HG03460 (cell line): ENCODE measurements around the gene POLR3GL.

Source experiments
- ATAC-seq: cut with Tn5 transposase; IDR thresholded peaks from one replicate; pipeline ENCODE4 v1.9.1; 2021; ENCODE audit not compliant: unreplicated experiment

Gene POLR3GL

DNA sequence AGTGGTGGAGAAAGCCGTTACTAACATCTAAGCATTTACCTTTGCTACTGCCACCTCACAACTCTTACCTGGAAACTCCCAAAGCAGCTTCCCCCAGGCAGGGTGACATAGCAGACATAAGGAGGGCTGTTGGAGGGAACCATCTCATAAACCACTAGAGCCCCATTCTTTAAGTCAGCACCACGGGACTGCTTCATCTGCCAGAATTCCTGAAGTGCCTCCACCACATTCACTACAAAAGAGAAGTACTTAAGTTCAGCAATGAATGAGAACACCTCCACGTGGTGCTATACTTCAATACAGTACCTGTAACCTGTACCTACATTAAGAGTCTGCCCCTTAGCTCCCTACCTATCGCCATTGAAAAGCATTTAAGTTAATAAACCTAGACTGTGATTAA, 16.9 kb upstream of the POLR3GL start:
- no peak for ATAC-seq

- ATAC-seq, result no peak
Measured at GRCh38 chr1:145949219-145949618, 15.3 kb upstream of the POLR3GL start.

DNA sequence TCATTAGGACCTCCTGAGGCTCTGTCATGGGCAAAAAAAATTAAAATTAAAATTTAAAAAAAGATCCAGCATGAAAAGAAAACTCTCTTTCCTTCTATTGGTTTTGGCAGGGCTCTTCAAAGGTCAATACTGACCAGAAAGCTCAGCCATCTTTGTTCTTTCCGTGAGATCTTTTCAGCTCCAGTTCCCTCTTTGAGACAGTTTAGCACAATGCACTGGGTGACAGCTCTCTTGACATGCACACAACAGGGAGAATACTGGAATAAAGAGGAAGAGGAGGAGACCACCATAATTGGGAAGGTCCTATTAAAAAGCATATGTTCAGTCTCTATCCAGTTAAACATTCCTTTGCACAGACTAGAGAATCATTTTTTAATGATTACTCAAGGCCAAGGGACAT, 13.0 kb upstream of the POLR3GL start:
- ATAC-seq, result no peak

- ATAC-seq, result no peak
Measured at GRCh38 chr1:145952903-145953302, 11.6 kb upstream of the POLR3GL start.

DNA sequence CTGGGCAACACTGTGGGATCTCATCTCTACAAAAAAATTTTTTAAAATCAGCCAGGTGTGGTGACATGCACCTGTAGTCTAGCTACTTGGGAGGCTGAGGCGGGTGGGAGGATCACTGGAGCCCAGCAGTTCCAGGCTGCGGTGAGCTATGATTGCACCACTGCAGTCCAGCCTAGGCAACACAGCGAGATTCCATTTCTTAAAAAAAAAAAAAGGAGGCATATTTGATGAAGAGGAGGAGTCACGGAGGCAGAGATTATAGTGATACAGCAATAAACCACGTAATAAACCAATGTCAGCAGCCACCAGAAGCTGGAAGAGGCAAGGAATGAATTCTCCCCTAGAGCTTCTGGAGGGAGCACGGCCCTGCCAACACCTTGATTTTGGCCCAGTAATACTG, 10.6 kb upstream of the POLR3GL start:
- no peak for ATAC-seq

GRCh38 chr1:145955436-145955835, 9.1 kb upstream of the POLR3GL start:
- no peak for ATAC-seq

DNA sequence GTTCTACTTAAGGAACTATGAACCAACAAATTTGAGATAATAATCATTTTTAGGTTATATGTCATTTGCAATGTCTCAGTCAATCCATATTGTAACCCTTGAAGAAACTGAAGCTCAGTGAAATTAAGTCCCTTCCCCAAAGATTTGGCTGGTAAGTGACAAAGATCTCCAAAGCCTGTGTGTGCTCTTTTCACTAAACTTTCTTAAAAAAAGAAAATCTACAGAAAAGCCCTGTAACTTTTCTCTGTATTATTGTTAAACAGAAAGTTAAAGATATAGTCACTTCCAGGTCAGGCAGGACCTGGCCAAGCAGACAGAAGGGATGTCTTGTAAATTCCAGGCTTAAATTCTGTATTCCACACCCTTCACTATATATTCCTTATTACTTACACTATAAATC, 8.1 kb upstream of the POLR3GL start:
- ATAC-seq, result no peak

GRCh38 chr1:145956781-145957442, 7.6 kb upstream of the POLR3GL start:
- ATAC-seq, result no peak

DNA sequence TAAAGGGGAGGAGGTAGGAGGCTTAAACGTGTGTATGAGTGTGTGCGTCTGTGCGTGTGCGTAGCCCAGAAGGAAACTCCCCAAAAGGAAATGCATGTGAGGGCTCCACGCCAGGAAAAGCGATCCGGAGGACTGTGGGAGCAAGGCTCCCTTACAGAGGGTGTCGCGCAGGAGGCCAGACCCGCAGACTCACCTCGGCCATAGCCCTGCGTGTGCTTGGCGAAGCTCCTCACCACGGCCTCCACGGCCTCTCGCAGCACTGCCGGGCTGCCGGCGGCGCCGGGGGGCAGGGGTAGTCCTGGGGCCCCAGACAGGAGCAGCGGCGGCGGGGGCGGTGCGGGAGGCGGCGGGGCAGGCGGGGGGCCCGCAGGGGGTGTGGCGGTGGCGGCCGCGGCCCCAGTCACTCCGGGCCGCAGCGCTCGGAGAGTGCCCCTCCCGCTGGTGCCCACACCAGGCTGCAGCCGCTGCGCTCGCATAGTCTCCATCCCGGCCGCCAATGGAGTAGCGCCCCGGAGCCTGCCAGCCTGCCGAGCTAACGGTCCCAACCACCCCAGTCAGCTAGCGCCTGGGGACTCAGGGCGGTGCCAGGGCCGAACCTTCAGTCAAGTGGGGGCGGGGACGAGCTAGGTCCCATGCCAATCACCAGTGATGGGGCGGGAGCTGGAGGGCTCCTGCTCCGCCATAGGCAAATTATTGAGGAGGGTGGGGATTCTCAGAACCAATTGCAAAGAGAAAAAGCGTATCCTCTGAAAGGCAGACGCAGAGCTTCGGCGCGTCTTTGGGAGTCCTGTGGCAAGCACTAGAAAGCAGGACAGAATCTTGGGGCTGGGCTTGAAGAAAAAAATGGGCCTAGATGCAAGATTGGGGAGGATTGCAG, 6.8 kb upstream of the POLR3GL start, which contains the start of gene LIX1L:
Gene LIX1L, minus strand, starts transcription at position 575 of the 877 bp plus-strand sequence. Its CDS starts 90 bp downstream, at position 485.
- ATAC-seq, result peak; percentile 82

DNA sequence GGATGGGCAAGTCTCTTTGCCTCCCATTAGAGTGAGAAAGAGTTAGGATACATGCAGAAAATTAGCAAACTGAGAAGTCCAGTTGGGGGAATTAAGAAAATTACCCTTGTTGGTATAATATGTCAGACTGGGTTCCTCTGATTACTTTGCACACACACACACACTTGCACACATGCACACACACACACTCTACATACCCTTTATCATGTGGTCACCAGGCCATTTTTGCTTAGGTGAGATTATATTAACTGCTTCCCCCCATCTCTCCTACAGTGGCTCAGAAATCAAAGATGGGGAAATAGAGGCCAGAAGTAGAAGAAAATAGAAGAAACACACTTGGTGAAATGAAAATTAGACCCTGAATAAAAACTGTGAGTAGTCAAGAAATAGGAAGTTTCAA, 5.8 kb upstream of the POLR3GL start:
- ATAC-seq, result no peak

DNA sequence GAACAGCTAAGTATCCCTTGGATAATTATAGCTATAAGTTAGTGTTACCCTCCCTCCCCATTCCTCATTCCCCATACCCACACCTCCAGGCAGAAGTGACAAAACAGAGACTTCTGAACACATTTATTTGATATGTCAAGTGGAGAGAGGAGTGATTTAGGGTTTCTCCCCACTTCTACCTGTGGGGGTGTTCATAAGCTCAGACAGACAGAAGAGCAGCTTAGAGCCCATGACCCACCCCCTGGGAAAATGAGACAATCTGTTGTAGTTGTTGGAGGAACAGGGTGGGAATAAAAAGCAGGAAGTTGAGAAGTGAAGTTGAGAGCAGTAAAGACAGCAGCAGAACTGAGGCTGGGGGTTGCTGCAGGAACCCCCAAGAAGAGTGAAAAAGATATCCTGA, 5.2 kb upstream of the POLR3GL start:
- ATAC-seq, result no peak

DNA sequence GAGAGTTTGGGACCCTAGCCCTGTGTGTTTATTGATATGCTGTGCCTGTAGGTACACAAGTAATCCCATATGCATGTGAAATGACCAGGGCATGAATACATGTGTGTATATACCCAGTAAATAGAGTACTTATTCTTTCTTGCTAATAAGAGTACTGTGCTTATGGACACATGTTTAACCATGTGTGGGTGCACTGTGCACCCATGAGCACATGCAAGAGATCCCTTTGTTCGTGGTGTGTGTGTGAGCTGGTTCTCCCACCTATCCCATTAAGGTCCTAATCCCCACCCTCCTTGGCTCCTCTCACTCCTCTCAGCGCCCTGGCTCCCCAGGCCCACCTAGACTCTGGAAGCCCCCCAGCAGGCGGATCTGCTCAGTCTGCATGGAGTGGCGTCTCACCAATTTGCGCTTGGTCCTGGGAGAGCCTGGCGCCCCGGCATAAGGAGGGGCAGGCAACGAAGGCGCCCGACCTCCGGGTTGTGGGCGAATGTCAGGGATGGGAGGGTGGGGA, 4.5 kb upstream of the POLR3GL start:
- ATAC-seq, result no peak

- ATAC-seq, result no peak
Measured at GRCh38 chr1:145960468-145961108, 3.9 kb upstream of the POLR3GL start.

GRCh38 chr1:145961109-145961424, 3.4 kb upstream of the POLR3GL start:
- no peak for ATAC-seq

DNA sequence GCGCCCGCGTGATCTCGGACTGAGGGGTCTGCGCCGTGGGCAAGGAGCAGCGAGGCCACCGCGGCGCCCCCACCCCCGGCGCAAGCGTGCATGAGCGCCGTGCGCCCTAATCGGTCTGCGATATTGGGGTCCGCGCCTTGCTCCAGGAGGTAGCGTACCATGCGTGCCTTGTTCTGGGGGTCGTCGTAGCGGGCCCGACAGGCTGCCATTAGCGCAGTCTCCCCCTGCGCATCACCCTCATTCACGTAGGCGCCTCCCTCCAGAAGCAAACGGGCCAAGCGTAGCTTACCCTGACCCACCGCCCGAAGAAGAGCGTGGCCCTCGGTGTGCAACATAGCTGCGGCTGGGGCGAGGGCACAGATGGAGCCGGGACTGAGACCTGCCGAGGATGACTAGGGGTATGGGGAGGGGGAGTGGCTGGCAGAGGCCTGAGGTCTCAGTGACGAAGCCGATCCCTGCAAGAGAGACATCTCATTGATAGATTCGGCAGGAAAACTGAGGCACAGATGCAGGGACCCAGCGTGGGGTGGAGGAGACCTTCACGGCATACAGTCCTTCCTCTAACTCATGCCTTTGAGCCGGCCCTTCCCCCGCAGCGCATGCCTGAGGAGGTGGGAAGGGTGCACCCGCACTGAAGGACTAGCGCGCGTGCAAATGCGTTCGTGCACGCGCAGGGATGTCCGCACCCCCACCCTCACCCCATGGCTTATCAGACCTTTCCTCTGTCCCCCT, 2.9 kb upstream of the POLR3GL start:
- no peak for ATAC-seq

DNA sequence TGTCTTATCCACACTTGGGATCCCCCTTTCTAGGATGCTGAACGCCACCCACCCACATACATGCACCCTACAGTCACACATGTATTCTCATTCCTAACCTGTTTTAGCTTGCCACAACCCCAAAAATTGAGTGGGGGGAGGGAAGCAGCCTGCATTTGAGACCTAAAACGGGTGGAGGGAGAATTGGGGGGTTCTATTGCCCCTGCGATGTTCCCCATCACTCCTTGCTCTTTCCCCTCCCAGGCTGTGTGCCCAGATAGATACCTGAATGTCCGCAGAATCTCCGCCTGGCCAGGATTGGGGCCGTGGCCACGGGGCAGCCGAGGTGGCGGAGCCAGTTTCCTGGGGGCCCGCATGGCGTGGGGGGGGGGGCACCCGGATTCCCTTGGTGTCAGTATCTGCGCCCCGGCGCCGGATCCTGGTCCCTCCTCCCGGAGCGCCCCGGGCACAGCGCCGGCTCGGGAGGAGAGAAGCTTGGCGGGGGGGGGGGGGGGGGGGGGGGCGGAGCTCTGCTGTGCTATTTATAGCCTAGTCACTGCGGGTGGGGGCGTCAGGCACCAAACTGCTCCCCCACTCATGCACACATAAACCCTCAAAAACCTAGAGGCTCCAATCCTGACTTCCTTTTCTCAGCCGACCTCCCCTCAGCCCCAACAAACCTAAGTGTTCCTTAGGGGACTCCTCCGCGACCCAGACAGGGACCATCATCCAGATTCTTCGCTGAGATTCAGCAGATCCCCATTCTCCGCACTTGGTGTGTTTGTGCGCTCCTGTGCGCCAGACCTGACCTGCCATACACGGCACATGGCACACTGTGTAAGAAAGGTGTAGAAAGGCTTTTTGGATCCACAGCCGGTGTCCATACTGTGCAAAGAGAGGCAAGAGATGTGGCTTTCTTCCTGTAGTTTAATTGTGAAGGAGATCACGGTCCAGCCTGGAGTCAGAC, 2.1 kb upstream of the POLR3GL start:
- no peak for ATAC-seq

DNA sequence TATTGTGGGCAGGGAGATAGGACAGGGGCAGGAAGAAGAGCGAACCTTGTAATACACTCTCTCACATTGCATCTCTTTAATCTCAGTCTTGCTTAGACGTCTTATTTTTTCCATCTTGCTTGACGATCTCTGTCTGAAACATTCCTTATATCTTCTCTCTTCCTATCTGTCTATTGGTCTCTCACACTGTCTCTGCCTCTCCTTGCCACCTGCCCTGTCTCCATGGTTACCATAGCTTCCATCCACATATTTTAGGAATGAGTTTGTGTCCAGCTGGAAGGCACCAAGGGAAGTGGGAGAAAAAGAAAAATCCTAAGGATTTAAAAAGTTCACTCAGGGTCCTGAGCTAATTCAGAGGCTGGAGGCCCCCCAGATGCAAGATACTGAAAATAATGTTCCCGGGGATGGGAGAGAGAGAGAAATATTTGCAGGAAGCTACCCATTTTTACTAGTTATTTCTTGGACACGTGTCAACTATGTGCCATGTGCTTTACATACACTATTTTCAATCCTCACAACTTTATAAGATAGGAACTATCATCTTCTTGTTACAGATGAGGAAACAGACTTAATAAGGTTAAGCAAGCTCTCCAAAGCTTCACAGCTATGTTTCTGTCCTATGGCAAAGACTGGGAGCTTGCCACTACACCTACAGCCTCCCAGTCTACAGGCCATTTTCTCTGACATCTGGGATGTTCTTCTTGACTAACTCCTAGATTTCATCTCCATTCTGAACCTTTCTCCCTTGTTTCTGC, 1.0 kb upstream of the POLR3GL start:
- no peak for ATAC-seq

GRCh38 chr1:145965119-145965744, 742 bp downstream of the POLR3GL start:
- ATAC-seq, result no peak

DNA sequence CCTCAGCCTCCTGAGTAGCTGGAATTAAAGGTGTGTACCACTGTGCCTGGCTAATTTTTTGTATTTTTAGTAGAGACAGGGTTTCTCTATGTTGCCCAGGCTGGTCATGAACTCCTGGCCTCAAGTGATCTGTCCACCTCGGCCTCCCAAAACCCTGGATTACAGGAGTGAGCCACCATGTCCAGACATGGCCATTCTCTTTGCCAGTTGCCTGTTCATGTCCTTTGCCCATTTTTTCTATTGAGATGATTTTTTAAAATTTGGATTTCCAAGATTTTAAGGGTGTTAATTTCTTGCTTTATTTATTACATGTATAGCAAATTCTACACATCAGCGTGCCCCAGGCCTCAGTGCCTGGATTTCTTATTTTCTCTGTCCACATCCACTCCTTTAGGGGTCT, 2.8 kb downstream of the POLR3GL start:
- ATAC-seq, result no peak
